Measurements from ENCODE around the gene TAS2R60. TPM values are rescaled to one million over a fixed set of nuclear protein-coding genes. Genes with fewer than 3 reads are reported as not detected.
"Not testable (repeated sequence)": the region's sequence is repeated elsewhere in the genome, so short reads cannot be mapped to it uniquely, and the experiment has no call there.

TAS2R60 gene
- total RNA-seq, 1 donor from 2014 or later: not detected

DNA sequence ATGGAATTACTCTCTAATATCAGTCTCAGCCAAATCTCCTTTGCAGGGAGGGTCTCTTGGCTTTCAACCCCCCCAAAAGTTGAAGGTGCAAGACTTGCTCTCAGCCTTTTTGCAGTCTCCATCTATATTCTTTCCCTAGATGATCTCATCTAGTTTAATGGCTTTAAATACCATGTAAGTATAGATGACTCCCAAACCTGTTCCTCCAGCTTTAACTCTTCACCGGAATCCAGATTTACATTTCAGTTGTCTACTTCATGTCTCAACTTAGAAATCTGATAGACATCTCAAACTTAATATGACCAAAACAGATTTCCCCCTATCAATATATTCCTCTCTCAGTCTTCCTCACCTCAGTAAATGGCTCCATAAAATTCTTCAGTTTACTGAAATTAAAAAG lies 24.5 kb downstream of the TAS2R60 start:
- intact Hi-C loops (cut with micrococcal nuclease): no loop called here

DNA sequence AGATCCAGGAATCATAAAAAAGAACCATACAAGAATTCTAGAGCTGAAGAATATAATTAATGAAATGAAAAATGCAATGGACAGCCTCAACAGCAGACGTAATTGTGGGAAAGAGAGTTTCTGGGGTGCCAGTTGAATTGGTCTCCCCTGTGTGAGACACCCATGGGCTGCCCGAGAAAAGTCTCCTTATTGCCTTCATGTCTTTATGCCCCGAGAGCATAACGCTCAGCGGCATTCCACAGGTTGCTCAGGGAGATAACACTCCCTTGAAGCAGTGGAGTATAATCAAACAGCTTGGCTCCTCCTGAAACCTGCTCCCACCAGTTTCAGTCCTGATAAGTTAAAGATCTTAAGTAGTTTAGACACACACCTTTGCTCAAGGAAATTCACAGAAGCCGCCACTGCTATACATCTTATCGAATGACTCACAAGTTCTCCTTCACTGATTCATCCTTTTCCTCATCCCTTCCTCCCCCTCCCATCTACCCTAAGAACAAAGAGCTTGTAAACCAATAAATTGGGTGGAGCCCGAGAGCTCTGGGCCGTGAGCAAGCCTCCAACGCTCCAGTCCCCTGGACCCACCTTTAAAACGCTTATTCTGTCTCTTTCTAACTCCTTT lies 28.9 kb downstream of the TAS2R60 start:
- intact Hi-C loops (cut with micrococcal nuclease): not testable (repeated sequence)

DNA sequence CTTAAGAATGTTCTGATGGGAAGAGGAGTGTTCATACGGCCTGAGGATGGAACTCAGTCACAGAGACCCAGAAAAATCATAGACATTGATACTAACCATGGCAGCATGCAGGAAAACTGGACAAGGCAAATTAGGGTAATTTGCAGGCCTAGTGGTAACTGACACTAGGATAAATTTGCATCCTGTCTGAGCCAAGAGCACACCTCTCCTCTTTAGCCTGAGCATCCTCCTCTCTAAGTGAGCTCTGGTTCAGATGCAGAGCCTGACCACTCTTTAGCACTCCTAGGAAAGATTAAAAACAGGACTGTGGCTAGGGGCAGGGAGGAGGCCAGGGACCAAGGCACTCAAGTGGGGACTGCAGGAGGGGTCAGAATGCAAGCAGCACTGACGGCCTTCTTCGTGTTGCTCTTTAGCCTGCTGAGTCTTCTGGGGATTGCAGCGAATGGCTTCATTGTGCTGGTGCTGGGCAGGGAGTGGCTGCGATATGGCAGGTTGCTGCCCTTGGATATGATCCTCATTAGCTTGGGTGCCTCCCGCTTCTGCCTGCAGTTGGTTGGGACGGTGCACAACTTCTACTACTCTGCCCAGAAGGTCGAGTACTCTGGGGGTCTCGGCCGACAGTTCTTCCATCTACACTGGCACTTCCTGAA lies 34.4 kb downstream of the TAS2R60 start, which contains the start of gene TAS2R41:
TSS of gene TAS2R41 (plus strand) at position 373 of the 650 bp plus-strand sequence. CDS start at position 373, 0 bp downstream.
- intact Hi-C loops (cut with micrococcal nuclease): no loop called here

DNA sequence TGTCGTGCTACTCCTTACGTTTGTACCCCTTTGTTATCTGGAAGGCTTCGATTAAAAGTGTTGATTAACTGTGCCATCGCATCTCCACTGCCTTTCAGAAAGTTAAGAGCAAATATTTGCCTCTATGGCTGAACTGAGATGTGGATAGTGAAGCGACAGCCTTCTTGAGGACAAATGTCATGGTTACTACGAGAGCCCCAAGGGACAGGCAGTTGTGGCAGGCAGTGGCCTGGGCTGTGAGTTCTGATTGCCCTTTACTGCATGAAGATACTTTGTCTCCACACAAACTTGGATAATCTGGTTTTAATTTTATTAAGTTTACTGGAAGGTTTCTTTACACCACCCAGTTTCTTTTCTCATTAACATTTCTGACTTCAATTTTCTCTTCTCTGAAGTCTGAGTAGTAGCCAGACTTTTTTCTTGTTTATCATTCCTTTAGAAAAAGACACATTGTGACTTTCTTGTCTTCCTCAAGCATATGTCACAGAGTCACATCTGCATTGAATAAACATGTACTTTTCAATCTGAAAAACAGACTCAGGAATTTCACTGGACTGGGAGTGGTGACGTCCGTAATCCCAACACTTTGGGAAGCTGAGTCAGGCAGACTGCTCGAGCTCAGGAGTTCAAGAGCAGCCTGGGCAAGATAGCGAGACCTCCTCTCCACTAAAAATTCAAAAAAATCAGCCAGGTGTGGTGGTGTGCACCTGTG lies 36.0 kb downstream of the TAS2R60 start:
- intact Hi-C loops (cut with micrococcal nuclease): no loop called here

DNA sequence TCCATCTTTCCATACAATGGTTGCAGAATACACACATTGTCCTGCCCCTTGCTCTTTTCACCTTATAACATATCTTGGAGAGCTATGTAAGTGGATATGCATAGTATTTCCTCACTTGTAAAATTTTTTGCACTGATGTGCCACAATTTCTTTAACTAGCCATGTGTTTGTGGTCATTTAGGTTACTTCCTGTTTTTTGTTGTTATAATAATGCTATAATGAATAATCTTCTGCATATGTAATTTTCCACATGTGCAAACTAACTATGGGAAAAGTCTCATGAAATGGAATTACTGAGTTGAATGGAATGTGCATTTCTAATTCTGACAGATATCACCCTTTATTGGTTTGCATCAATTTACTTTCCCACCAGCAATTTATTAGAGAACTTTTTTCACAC lies 37.2 kb downstream of the TAS2R60 start:
- intact Hi-C loops (cut with micrococcal nuclease): no loop called here

DNA sequence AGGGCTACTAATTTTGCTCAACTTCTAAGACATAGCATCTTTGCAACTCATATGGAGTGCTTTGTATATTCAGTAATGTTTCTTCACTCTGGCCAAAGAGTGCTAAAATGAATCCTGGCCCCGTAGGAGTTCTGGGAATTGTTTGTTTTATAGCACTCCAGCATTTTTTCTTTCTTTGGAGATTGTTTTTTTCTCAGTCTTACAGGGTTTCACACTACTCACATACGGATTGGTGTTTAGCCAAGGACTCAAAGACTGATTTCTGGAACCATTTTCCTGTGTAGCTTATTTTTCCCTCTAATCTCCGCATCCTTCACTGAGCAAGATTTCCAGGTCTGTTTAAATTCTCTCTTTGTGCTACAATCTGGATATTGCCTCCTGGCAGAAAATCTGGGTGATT lies 40.9 kb downstream of the TAS2R60 start:
- intact Hi-C loops (cut with micrococcal nuclease): no loop called here

DNA sequence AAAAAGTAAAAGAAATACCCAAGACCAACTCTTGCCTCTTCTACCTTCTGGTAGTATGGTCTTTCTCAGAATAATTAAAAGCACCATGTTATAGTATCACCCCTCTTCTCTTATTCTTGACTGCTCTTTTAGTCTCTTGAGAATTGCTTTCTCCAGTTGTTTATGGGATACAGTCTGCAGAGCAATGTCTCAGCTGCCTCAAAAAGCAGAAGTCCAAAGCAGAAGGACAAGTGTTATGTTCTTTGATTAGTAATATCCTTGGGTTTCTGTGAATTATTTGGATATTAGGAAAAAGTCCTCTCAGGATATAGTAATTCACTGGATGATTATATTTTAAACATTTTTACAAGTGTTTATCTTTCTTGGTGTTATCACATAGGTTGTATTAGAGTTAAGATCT lies 41.8 kb downstream of the TAS2R60 start:
- intact Hi-C loops (cut with micrococcal nuclease): no loop called here

DNA sequence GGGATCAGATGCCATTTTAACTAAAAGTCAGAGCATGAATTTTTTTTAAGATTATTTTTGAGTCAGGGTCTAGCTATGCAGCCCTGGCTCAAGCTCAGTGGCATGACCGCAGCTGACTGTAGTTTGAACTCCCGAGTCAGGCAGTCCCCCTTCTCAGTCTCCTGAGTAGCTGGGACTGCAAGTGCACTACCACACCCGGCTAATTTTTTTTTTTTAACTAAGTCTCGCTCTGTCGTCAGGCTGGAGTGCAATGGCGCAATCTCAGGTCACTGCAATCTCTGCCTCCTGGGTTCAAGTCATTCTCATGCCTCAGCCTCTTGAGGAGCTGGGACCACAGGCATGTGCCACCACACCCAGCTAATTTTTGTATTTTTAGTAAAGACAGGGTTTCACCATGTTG lies 42.2 kb downstream of the TAS2R60 start:
- intact Hi-C loops (cut with micrococcal nuclease): no loop called here

DNA sequence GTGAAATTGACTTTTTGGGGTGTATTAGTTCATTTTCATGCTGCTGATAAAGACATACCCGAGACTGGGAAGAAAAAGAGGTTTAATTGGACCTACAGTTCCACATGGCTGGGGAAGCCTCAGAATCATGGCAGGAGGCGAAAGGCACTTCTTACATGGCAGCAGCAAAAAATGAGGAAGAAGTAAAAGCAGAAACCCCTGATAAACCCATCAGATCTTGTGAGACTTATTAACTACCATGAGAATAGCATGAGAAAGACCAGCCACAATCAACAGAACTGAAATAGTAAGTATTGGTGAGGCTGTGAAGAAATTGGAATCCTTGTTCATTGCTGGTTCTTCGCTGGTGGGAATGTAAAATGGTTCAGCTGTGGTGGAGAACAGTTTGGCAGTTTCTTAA lies 43.0 kb downstream of the TAS2R60 start:
- intact Hi-C loops (cut with micrococcal nuclease): not testable (repeated sequence)

DNA sequence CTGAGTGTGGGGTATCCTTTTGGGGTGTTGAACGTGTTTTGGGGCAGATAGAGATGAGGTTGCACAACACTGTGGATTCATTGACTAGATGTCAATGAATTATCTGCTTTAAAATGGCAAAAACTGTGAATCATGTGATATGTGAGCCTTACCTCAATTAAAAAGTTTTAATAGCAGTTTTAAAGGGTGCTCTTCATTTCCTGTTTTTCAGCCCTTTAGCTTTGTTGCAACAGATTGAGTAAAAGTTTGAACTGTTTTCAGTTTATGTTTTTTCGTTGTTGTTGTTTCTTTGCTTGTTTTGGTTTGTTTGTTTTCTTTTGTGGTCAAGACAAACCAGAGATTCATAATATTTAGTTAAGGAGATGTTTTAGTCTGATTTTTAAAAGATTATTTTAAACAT lies 43.8 kb downstream of the TAS2R60 start:
- intact Hi-C loops (cut with micrococcal nuclease): no loop called here

DNA sequence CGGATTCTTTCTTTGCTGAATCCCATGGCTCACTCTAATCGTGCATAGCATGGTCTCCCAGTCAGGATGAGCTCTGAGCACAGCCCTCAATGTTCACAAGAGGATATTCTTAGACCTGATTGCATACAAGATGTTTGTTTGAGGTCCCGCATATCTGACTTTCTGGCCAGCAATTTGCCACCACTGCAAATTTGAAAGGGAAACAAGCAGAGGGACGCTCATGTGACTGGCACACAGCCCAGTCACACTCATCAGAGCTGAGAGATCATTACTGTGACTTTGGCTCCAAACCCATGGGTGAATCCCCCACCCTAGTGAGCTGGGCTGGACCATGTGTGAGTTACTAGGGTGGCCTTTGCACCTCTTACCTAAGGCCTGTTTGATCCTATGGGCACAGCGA lies 44.3 kb downstream of the TAS2R60 start:
- intact Hi-C loops (cut with micrococcal nuclease): no loop called here

DNA sequence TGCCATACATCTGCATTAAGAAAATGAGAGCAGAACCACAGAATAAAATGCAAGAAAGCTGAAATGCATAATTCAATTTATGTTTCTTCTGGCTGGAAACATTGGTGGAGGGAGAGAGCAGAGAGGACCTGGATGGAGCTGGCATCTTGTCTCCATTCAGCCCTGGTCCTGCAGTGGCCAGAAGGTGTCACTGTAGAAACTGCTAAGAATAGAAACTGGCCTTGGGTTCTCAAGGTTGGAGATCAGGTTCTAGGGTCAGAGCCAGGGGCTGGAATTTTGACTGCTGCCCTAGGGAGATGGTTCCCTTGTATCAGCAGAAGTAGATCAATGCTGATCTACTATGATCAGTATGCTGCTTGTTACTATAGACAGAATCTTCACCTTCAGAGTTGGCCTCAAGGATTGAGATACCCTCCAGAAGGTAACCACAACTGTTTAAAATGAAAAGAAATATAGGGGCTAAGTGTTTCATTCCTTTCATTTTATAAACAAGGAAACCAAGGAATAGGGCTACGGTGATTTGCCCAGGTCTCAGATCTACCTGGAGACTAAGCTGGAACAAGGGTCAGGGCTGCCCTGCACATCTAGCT lies 47.6 kb downstream of the TAS2R60 start:
- intact Hi-C loops (cut with micrococcal nuclease): no loop called here

DNA sequence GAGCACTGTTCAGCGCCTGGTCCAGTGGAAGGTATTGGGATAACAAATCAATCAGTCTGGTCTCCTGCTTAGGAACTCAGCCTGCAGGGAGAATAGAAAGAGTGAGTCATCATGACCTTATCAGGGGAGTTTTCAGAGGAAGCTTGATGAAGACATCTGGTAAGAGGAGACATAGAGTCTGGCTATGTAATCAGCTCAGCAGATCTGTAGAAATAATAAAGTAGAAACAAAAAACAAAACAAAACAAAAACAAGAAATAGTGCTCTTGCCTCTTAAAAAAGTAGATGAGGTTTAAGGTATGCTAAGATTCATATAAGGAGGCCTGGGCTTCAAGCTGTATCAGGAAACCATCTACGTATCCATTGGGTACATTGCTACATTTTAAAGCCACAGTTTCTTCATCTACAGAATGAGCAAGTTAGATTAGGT lies 48.8 kb downstream of the TAS2R60 start:
- intact Hi-C loops (cut with micrococcal nuclease): loop anchor here (2.0 kb wide), 1 partner anchor 111 kb away; the partner anchor contains the start of gene ZYX

DNA sequence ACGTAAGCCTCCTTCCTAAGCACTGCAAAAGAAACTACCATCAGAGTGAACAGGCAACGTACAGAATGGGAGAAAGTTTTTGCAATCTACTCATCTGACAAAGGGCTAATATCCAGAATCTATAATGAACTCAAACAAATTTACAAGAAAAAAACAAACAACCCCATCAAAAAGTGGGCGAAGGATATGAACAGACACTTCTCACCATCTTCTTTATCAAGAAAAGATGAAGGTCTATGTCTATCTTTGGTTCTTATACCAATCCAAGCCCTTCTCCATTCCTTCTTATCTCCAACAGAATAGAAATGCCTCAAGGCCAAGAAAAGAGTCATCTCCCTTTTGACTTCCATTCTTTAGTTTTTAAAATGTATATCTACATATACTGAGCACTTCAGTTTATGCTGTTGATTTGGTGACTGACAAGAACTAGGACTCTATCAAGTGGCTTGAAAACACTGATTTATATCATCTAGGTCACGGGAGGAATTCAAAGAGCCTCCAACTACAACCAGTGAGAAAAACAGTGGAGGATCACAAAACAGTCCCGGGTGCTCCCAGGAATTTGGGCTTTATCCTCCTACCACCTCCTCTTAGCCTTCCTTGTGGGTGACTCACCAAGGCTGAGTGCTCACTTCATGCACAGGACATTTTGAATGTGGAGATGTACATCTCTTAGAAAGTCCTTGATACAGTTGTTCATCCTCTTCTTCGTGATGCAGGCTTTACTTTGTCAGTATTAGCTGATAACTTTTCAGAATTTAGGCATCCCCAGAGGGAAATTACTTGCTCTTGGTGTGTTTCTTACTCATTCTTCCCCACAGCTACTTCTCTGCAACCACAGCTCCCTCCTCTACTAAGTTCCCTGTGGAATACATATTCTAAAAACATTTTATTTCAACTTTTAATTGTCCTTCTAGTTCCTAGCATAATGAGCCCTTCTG lies 49.8 kb downstream of the TAS2R60 start:
- intact Hi-C loops (cut with micrococcal nuclease): loop anchor here (2.0 kb wide), 1 partner anchor 112 kb away; the partner anchor contains the start of gene ZYX

DNA sequence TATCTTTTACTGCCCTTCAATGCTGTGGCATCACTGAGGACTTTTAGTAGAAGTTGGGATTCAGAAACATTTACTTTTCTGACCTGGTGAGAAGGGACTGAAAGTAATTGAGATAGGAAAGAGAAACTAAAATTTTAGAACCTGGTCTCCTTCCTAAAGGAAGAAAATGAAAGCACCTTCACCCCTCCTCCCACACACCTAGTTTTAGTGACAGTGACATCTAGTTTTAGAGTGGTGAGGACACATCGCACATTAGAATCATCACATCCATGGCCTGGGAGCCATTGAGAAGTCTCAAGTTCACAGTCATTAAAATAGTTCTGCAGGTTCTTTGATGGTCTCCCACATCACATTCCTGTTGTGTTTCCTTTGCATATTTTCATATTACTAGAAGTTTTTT lies 50.5 kb downstream of the TAS2R60 start:
- intact Hi-C loops (cut with micrococcal nuclease): loop anchor here (2.0 kb wide), 1 partner anchor 113 kb away; the partner anchor contains the start of gene ZYX

Other genes with a start within 250 kb of the TAS2R60 start
- gene TAS2R40, start 221.4 kb upstream of the TAS2R60 start, total RNA-seq: not detected in 2 replicates
- 327 and 328 TPM in 2 replicates for gene GSTK1, start 180.0 kb upstream of the TAS2R60 start, total RNA-seq
- 0.32 and 1.0 TPM in 2 replicates for gene TMEM139, start 158.5 kb upstream of the TAS2R60 start, total RNA-seq
- gene CASP2, start 155.1 kb upstream of the TAS2R60 start, total RNA-seq: 103 TPM in 2 replicates
- gene CLCN1, start 127.3 kb upstream of the TAS2R60 start, total RNA-seq: 0.07 TPM in 2 replicates
- gene FAM131B, start 80.7 kb upstream of the TAS2R60 start, total RNA-seq: 0.37 TPM in 2 replicates
- 157 and 162 TPM in 2 replicates for gene ZYX, start 62.1 kb upstream of the TAS2R60 start, total RNA-seq
- 0.20 and 0.66 TPM in 2 replicates for gene EPHA1, start 34.6 kb upstream of the TAS2R60 start, total RNA-seq
- gene TAS2R41, start 34.4 kb downstream of the TAS2R60 start, total RNA-seq: not detected in 2 replicates
- 1.9 and 2.5 TPM in 2 replicates for gene CTAGE15, start 128.3 kb downstream of the TAS2R60 start, total RNA-seq
- gene TCAF2, start 177.5 kb downstream of the TAS2R60 start, total RNA-seq: 28.7 and 31.2 TPM in 2 replicates

Data from T-helper 1 cell treated with Interleukin-12 subunit alpha and Interleukin-12 subunit beta and Interleukin-4 antibody, amounts not matched to agents 30 ng/mL and 1 ng/mL, for 36 hours (primary cell).